T-helper 1 cell treated with Interleukin-12 subunit alpha and Interleukin-12 subunit beta and Interleukin-4 antibody, amounts not matched to agents 30 ng/mL and 1 ng/mL, for 36 hours (primary cell): ENCODE data around the gene HSF4. TPM values are rescaled to one million over a fixed set of nuclear protein-coding genes. Genes with fewer than 3 reads are reported as not detected.

Experiments used
- intact Hi-C: fragments of 100-400 bp; cut with micrococcal nuclease; formaldehyde crosslinking; loops from one replicate; pipeline ENCODE4 v1.15.1; 2024
- total RNA-seq: library from RNA; stranded (reverse); gene quantifications from 2 replicates; pipeline ENCODE4 v1.2.3, GENCODE V29; 2022

HSF4 gene
- total RNA-seq, 1 donor from 2014 or later = 98.7 TPM

- intact Hi-C loops = no loop called here
Observed at GRCh38 chr16:67213197-67214019, 48.9 kb downstream of the HSF4 start.

DNA sequence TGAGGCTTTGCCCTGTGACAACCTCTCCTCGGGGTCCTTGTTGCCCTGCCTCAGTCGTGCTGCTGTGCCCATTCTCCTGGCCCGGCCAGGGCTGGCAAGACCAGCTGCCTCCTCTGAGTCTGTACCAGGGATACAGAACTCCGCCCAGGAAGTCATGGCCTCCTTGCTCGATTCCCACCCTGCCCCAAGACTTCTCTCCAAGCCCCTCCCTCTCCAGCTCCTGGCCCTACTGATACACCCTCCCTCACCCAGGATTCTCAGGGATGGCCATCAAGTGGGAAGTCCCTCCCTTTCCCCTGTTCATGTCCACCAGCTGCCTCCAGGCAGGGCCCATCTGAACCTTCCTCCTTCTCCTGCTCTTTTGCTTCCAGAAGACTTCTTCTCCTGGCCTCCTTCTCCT lies 51.2 kb downstream of the HSF4 start:
- intact Hi-C loops = no loop called here

DNA sequence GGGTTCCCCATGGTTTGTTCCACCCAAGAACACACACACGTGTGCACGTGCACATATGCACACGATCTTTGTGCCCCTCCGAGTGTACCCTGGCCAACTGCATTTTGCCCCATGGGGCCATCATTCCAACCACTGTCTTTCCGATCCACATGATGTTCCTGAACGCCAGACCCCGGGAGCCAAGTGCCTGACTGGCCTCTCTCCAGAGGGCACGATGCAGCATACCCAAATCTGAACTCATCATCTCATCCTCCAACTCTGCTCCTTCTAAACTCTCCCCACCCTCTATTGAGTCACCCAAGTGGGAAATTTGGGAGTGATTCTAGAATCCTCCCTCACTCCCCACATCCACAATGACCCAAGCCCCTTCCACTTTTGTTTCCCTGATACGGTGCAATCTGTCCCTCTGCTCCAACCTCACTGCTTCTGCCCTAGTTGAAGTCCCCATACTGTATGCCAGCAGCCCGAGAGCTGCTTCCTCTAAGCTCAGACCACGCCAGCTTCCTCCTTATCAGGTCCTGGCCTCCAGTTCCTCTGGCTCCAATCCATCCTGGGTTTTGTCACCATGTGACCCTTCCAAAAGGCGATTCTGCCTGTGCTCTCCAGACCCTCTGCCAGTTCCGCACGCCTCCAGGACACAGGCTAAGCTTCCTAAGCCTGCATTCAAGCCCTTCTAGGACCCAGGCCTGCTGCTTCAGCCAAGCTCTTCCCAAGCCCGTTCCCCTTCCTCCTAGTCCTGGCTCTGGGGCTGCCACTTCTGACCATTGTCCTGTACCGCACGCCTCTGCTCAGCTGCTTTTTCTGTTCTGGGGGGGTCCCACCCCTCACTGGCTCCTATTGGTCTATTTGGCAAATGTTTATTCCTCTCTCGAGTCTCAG lies 52.3 kb downstream of the HSF4 start:
- intact Hi-C loops = no loop called here

Other genes starting within 250 kb of the HSF4 start
- not detected in 2 replicates for gene CDH16, start 245.9 kb upstream of the HSF4 start, total RNA-seq
- 0.95 and 1.1 TPM in 2 replicates for gene RRAD, start 239.2 kb upstream of the HSF4 start, total RNA-seq
- 119 and 126 TPM in 2 replicates for gene CIAO2B, start 230.3 kb upstream of the HSF4 start, total RNA-seq
- gene CES2, start 229.2 kb upstream of the HSF4 start, total RNA-seq = 41.1 and 46.0 TPM in 2 replicates
- 9.0 and 9.6 TPM in 2 replicates for gene CES3, start 203.5 kb upstream of the HSF4 start, total RNA-seq
- gene CES4A, start 176.2 kb upstream of the HSF4 start, total RNA-seq = 48.9 and 54.4 TPM in 2 replicates
- 216 and 221 TPM in 2 replicates for gene CBFB, start 135.6 kb upstream of the HSF4 start, total RNA-seq
- 19.6 and 19.9 TPM in 2 replicates for gene PHAF1, start 54.8 kb upstream of the HSF4 start, total RNA-seq
- 15.1 and 16.7 TPM in 2 replicates for gene B3GNT9, start 13.7 kb upstream of the HSF4 start, total RNA-seq
- gene TRADD, start 4.8 kb upstream of the HSF4 start, total RNA-seq = 85.9 and 89.9 TPM in 2 replicates
- 54.5 and 57.3 TPM in 2 replicates for gene FBXL8, start 4.8 kb upstream of the HSF4 start, total RNA-seq
- 49.5 and 53.5 TPM in 2 replicates for gene NOL3, start 5.8 kb downstream of the HSF4 start, total RNA-seq
- 79.1 and 79.7 TPM in 2 replicates for gene MATCAP1, start 19.2 kb downstream of the HSF4 start, total RNA-seq
- 0.42 and 0.61 TPM in 2 replicates for gene EXOC3L1, start 25.4 kb downstream of the HSF4 start, total RNA-seq
- 137 and 146 TPM in 2 replicates for gene E2F4, start 27.4 kb downstream of the HSF4 start, total RNA-seq
- gene ELMO3, start 34.4 kb downstream of the HSF4 start, total RNA-seq = 8.0 and 8.9 TPM in 2 replicates
- gene TMEM208, start 62.4 kb downstream of the HSF4 start, total RNA-seq = 52.6 and 52.9 TPM in 2 replicates
- gene FHOD1, start 82.7 kb downstream of the HSF4 start, total RNA-seq = 104 and 106 TPM in 2 replicates
- gene SLC9A5, start 84.2 kb downstream of the HSF4 start, total RNA-seq = 3.5 and 3.7 TPM in 2 replicates
- 23.0 and 25.4 TPM in 2 replicates for gene PLEKHG4, start 114.8 kb downstream of the HSF4 start, total RNA-seq
- gene KCTD19, start 162.0 kb downstream of the HSF4 start, total RNA-seq = 0.10 TPM in 1 of 2 replicates, not detected in the other
- gene LRRC36, start 162.1 kb downstream of the HSF4 start, total RNA-seq = 0.51 TPM in 1 of 2 replicates, not detected in the other
- not detected in 2 replicates for gene TPPP3, start 228.8 kb downstream of the HSF4 start, total RNA-seq